Left ventricle myocardium inferior (tissue), 1 donor: ENCODE measurements around the gene ZNF593. TPM values are rescaled to one million over a fixed set of nuclear protein-coding genes. Genes with fewer than 3 reads are reported as not detected.

Experiments
- DNase-seq: peaks from one replicate; pipeline ENCODE4 v3.0.0-alpha.2; 2020
- H3K27ac ChIP-seq: fragments of 200-600 bp; replicated peaks from 2 replicates; pipeline ENCODE4 v1.8.0; 2021
- H3K27me3 ChIP-seq: fragments of 200-600 bp; 2 replicates; pipeline ENCODE4 v1.8.0; 2021; ENCODE audit warnings: low read depth
- H3K36me3 ChIP-seq: fragments of 200-600 bp; 2 replicates; pipeline ENCODE4 v1.8.0; 2021
- H3K4me1 ChIP-seq: fragments of 200-600 bp; 2 replicates; pipeline ENCODE4 v1.8.0; 2021
- H3K4me3 ChIP-seq: fragments of 200-600 bp; 2 replicates; pipeline ENCODE4 v1.8.0; 2021; ENCODE audit warnings: mild to moderate bottlenecking, moderate library complexity
- H3K9me3 ChIP-seq: fragments of 200-600 bp; replicated peaks from 2 replicates; pipeline ENCODE4 v1.8.0; 2021
- intact Hi-C: fragments of 100-400 bp; cut with micrococcal nuclease; formaldehyde crosslinking; loops from one replicate; pipeline ENCODE4 v1.11.0; 2022
- total RNA-seq: library from RNA; stranded (reverse); fragmentation: NEBNext Ultra II Directional; extraction: Animal tissue kit (Norgen Biotek cat#: 25700); gene quantifications from one replicate; pipeline ENCODE4 v1.2.1, GENCODE V29; 2021
- TF ChIP-seq, protein P1 (sequence below): fragments of 200-600 bp; IDR thresholded peaks from 2 replicates; pipeline ENCODE4 v1.8.0; 2021; ENCODE audit warnings: antibody characterized with exemption, mild to moderate bottlenecking, borderline replicate concordance
- donor health status: DM: no; HTN: yes; CAD: no; lungs with severe emphysema.

ZNF593 gene
- total RNA-seq, 1 donor from 2014 or later = 13.7 TPM

DNA sequence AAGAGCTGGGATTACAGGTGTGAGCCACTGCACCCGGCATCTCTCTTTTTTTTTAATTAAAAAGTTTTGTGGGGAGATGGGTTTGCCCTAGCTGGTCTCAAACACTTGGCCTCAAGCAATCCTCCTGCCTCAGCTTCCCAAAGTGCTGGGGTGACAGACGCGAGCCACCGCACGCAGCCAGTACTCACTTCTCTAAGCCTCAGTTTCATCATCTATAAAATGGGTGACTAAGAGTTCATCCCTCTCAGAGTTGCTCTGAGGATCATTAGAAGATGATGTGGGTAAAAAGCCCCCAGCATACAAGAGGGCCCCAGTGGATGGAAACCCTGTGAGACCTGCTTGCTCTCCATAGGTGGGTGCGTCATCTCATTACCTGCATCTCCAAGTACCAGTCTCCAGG, 18.2 kb downstream of the ZNF593 start:
- intact Hi-C loops = no loop called here

GRCh38 chr1:26188477-26188876, 18.8 kb downstream of the ZNF593 start:
- intact Hi-C loops = no loop called here

More for the DNA sequence above, 18.2 kb downstream of the ZNF593 start:
- no peaks in the 10 kb centered on the region for H3K4me1 ChIP-seq
- peaks cover 3% of the 10 kb centered on the region for H3K36me3 ChIP-seq
- TF ChIP-seq, protein P1, sequence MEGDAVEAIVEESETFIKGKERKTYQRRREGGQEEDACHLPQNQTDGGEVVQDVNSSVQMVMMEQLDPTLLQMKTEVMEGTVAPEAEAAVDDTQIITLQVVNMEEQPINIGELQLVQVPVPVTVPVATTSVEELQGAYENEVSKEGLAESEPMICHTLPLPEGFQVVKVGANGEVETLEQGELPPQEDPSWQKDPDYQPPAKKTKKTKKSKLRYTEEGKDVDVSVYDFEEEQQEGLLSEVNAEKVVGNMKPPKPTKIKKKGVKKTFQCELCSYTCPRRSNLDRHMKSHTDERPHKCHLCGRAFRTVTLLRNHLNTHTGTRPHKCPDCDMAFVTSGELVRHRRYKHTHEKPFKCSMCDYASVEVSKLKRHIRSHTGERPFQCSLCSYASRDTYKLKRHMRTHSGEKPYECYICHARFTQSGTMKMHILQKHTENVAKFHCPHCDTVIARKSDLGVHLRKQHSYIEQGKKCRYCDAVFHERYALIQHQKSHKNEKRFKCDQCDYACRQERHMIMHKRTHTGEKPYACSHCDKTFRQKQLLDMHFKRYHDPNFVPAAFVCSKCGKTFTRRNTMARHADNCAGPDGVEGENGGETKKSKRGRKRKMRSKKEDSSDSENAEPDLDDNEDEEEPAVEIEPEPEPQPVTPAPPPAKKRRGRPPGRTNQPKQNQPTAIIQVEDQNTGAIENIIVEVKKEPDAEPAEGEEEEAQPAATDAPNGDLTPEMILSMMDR = no peak
- no peak overlapping the region for H3K27ac ChIP-seq
- H3K9me3 ChIP-seq = no peaks in the 10 kb centered on the region
- no peak for DNase-seq
- H3K27me3 ChIP-seq = no peaks in the 10 kb centered on the region
- no peak overlapping the region for H3K4me3 ChIP-seq

GRCh38 chr1:26189331-26189730, 19.6 kb downstream of the ZNF593 start:
- intact Hi-C loops = no loop called here
- Histone ChIP-seq H3K36me3 (peaks cover 3% of the 10 kb centered on the region), H3K27ac (no peak overlapping the region), H3K27me3 (no peaks in the 10 kb centered on the region), H3K9me3 (no peaks in the 10 kb centered on the region), H3K4me3 (no peak overlapping the region), H3K4me1 (no peaks in the 10 kb centered on the region)
- TF ChIP-seq, protein P1 = no peak
- DNase-seq = no peak

More at GRCh38 chr1:26188477-26188876, 18.8 kb downstream of the ZNF593 start:
- no peaks in the 10 kb centered on the region for H3K27me3 ChIP-seq
- H3K4me3 ChIP-seq = no peak overlapping the region
- H3K9me3 ChIP-seq = no peaks in the 10 kb centered on the region
- no peak overlapping the region for H3K27ac ChIP-seq
- DNase-seq = no peak
- peaks cover 3% of the 10 kb centered on the region for H3K36me3 ChIP-seq
- TF ChIP-seq, protein P1 = no peak
- H3K4me1 ChIP-seq = no peaks in the 10 kb centered on the region

GRCh38 chr1:26189751-26190275, 20.1 kb downstream of the ZNF593 start:
- Histone ChIP-seq H3K36me3 (peaks cover 3% of the 10 kb centered on the region), H3K27ac (no peak overlapping the region), H3K4me1 (no peaks in the 10 kb centered on the region), H3K4me3 (no peak overlapping the region), H3K9me3 (no peaks in the 10 kb centered on the region), H3K27me3 (no peaks in the 10 kb centered on the region)
- intact Hi-C loops = no loop called here
- no peak for DNase-seq
- TF ChIP-seq, protein P1 = no peak

DNA sequence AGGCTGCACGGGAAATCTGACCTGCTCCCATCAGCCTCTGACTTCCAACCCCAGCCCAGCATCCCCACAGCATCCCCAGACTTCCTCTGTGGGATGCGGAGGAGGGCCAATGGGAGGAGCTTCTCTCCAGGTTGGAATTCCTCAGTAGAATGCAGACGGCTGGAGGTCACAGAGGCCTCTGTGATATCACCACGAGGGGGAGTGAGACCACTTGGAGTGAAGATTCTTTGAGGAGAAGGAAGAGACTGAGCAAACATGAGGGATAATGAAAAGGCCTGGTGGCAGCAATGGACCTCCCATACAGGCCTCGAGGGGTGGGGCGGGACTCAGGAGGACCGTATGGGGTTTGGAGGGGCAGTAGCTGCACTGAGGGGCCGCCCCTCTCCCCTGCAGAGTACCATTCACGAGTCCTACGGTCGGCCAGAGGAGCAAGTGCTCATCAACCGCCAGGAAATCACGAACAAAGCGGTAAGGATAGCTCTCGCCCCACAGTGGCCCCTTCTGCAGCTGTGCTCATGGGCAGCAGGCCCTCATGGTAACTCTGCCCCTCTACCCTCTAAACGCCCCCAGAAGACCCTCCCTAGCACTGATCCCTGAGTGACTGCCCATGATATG, 20.8 kb downstream of the ZNF593 start, which contains the start of gene CATSPER4:
Gene CATSPER4 (plus strand): TSS at position 230 of the 615 bp plus-strand sequence. CDS start 26 bp downstream, at position 256.
- Histone ChIP-seq H3K4me3 (no peak within 1 kb of the TSS), H3K27me3 (no peaks in the 10 kb centered on the region), H3K36me3 (peaks cover 3% of the 10 kb centered on the region), H3K27ac (no peak within 1 kb of the TSS), H3K4me1 (no peaks in the 10 kb centered on the region), H3K9me3 (no peaks in the 10 kb centered on the region)
- DNase-seq = no peak
- intact Hi-C loops = no loop called here
- TF ChIP-seq, protein P1 = peak; percentile 29
